ENCODE measurements around the gene SRGN. TPM values are rescaled to one million over a fixed set of nuclear protein-coding genes. Genes with fewer than 3 reads are reported as not detected.

SRGN gene
- total and polyA plus RNA-seq, 2 donors: 67.7 to 205 TPM

GRCh38 chr10:69068549-69068948 is 19.4 kb upstream of the SRGN start:
- H3K36me3 ChIP-seq (ENCODE audit: insufficient read depth): no peaks in the 10 kb centered on the region
- no peak for DNase-seq (ENCODE audit: extremely low spot score)
- no peak overlapping the region for H3K27ac ChIP-seq (ENCODE audit: low read depth)
- WGBS: 89% methylated on average over 5 of the region's 5 CpGs
- H3K4me1 ChIP-seq (ENCODE audit: insufficient read depth): no peaks in the 10 kb centered on the region
- H3K4me3 ChIP-seq (ENCODE audit: low read depth, low read length): no peak overlapping the region

GRCh38 chr10:69069090-69070042 is 18.5 kb upstream of the SRGN start:
- Histone ChIP-seq H3K4me3 (ENCODE audit: low read depth, low read length) (no peak overlapping the region), H3K4me1 (ENCODE audit: insufficient read depth) (no peaks in the 10 kb centered on the region), H3K27ac (ENCODE audit: low read depth) (no peak overlapping the region), H3K36me3 (ENCODE audit: insufficient read depth) (no peaks in the 10 kb centered on the region)
- DNase-seq (ENCODE audit: extremely low spot score): no peak
- WGBS: 79% methylated on average over 19 of the region's 19 CpGs

- no peak overlapping the region for H3K27ac ChIP-seq (ENCODE audit: low read depth)
- no peaks in the 10 kb centered on the region for H3K4me1 ChIP-seq (ENCODE audit: insufficient read depth)
- no peak for DNase-seq (ENCODE audit: extremely low spot score)
- WGBS: 88% methylated on average over 4 of the region's 4 CpGs
- H3K36me3 ChIP-seq (ENCODE audit: insufficient read depth): no peaks in the 10 kb centered on the region
- H3K4me3 ChIP-seq (ENCODE audit: low read depth, low read length): no peak overlapping the region
These were observed 17.0 kb upstream of the SRGN start for GRCh38 chr10:69070951-69071350.

GRCh38 chr10:69071610-69072009 is 16.3 kb upstream of the SRGN start:
- Histone ChIP-seq H3K4me3 (ENCODE audit: low read depth, low read length) (no peak overlapping the region), H3K36me3 (ENCODE audit: insufficient read depth) (no peaks in the 10 kb centered on the region), H3K4me1 (ENCODE audit: insufficient read depth) (no peaks in the 10 kb centered on the region), H3K27ac (ENCODE audit: low read depth) (no peak overlapping the region)
- no peak for DNase-seq (ENCODE audit: extremely low spot score)
- WGBS: 79% methylated on average over 6 of the region's 6 CpGs

GRCh38 chr10:69073026-69073425 is 14.9 kb upstream of the SRGN start:
- Histone ChIP-seq H3K4me3 (ENCODE audit: low read depth, low read length) (no peak overlapping the region), H3K36me3 (ENCODE audit: insufficient read depth) (no peaks in the 10 kb centered on the region), H3K27ac (ENCODE audit: low read depth) (no peak overlapping the region), H3K4me1 (ENCODE audit: insufficient read depth) (no peaks in the 10 kb centered on the region)
- WGBS: 51% methylated on average over 6 of the region's 6 CpGs
- no peak for DNase-seq (ENCODE audit: extremely low spot score)

GRCh38 chr10:69073736-69074364 is 14.1 kb upstream of the SRGN start:
- 60% methylated on average over 8 of the region's 8 CpGs for WGBS
- Histone ChIP-seq H3K27ac (ENCODE audit: low read depth) (no peak overlapping the region), H3K4me3 (ENCODE audit: low read depth, low read length) (no peak overlapping the region), H3K4me1 (ENCODE audit: insufficient read depth) (no peaks in the 10 kb centered on the region), H3K36me3 (ENCODE audit: insufficient read depth) (no peaks in the 10 kb centered on the region)
- DNase-seq (ENCODE audit: extremely low spot score): no peak

GRCh38 chr10:69074532-69074931 is 13.4 kb upstream of the SRGN start:
- WGBS: 90% methylated on average over 4 of the region's 4 CpGs
- Histone ChIP-seq H3K27ac (ENCODE audit: low read depth) (no peak overlapping the region), H3K36me3 (ENCODE audit: insufficient read depth) (no peaks in the 10 kb centered on the region), H3K4me3 (ENCODE audit: low read depth, low read length) (no peak overlapping the region), H3K4me1 (ENCODE audit: insufficient read depth) (no peaks in the 10 kb centered on the region)
- no peak for DNase-seq (ENCODE audit: extremely low spot score)

- Histone ChIP-seq H3K36me3 (ENCODE audit: insufficient read depth) (no peaks in the 10 kb centered on the region), H3K4me1 (ENCODE audit: insufficient read depth) (no peaks in the 10 kb centered on the region), H3K27ac (ENCODE audit: low read depth) (no peak overlapping the region), H3K4me3 (ENCODE audit: low read depth, low read length) (no peak overlapping the region)
- DNase-seq (ENCODE audit: extremely low spot score): no peak
- WGBS: 78% methylated on average over 4 of the region's 4 CpGs
These were observed 12.5 kb upstream of the SRGN start for GRCh38 chr10:69075431-69075830.

- H3K36me3 ChIP-seq (ENCODE audit: insufficient read depth): no peaks in the 10 kb centered on the region
- WGBS: 76% methylated on average over 2 of the region's 2 CpGs
These were observed 9.6 kb upstream of the SRGN start for GRCh38 chr10:69078311-69078710.

GRCh38 chr10:69080226-69080625 is 7.7 kb upstream of the SRGN start:
- Histone ChIP-seq H3K27ac (ENCODE audit: low read depth) (no peak overlapping the region), H3K4me1 (ENCODE audit: insufficient read depth) (no peaks in the 10 kb centered on the region), H3K4me3 (ENCODE audit: low read depth, low read length) (no peak overlapping the region), H3K36me3 (ENCODE audit: insufficient read depth) (no peaks in the 10 kb centered on the region)
- DNase-seq (ENCODE audit: extremely low spot score): no peak
- WGBS: 72% methylated on average over 4 of the region's 4 CpGs

More at GRCh38 chr10:69078311-69078710, 9.6 kb upstream of the SRGN start:
- H3K4me1 ChIP-seq (ENCODE audit: insufficient read depth): no peaks in the 10 kb centered on the region
- no peak for DNase-seq (ENCODE audit: extremely low spot score)
- no peak overlapping the region for H3K27ac ChIP-seq (ENCODE audit: low read depth)
- H3K4me3 ChIP-seq (ENCODE audit: low read depth, low read length): no peak overlapping the region

GRCh38 chr10:69086001-69086509 is 1.8 kb upstream of the SRGN start:
- Histone ChIP-seq H3K36me3 (ENCODE audit: insufficient read depth) (no peaks in the 10 kb centered on the region), H3K4me1 (ENCODE audit: insufficient read depth) (no peaks in the 10 kb centered on the region), H3K4me3 (ENCODE audit: low read depth, low read length) (no peak overlapping the region), H3K27ac (ENCODE audit: low read depth) (no peak overlapping the region)
- WGBS: 50% methylated on average over 9 of the region's 9 CpGs
- DNase-seq (ENCODE audit: extremely low spot score): no peak

GRCh38 chr10:69088471-69088769 is 517 bp downstream of the SRGN start:
- Histone ChIP-seq H3K4me1 (ENCODE audit: insufficient read depth) (no peaks in the 10 kb centered on the region), H3K27ac (ENCODE audit: low read depth) (peak overlapping the region; percentile 30), H3K36me3 (ENCODE audit: insufficient read depth) (no peaks in the 10 kb centered on the region), H3K4me3 (ENCODE audit: low read depth, low read length) (peak overlapping the region; percentile 60)
- 76% methylated on average over 3 of the region's 3 CpGs for WGBS
- DNase-seq (ENCODE audit: extremely low spot score): no peak

GRCh38 chr10:69088801-69089501 is 1.0 kb downstream of the SRGN start:
- Histone ChIP-seq H3K36me3 (ENCODE audit: insufficient read depth) (no peaks in the 10 kb centered on the region), H3K4me3 (ENCODE audit: low read depth, low read length) (peak overlapping the region; percentile 60), H3K27ac (ENCODE audit: low read depth) (no peak overlapping the region), H3K4me1 (ENCODE audit: insufficient read depth) (no peaks in the 10 kb centered on the region)
- WGBS: 76% methylated on average over 10 of the region's 10 CpGs
- no peak for DNase-seq (ENCODE audit: extremely low spot score)

Data from urinary bladder (tissue), 4 donors.